Stomach (tissue), 4 donors: Measurements from ENCODE around the gene RPL13A.

Source experiments
- CTCF ChIP-seq, 7 experiments: fragments of 450-650 bp in 4 of 7; fragments of 200-600 bp in 3 of 7; sonication (generic) in 3 of 7; IDR thresholded peaks; one replicate each; pipeline ENCODE4 v1.5.1; 2016 to 2019; ENCODE audit warnings: antibody characterized with exemption in 7 of 7, control low read depth in 2 of 7, mild to moderate bottlenecking in 1 of 7
- POLR2A ChIP-seq, 4 donors: fragments of 450-650 bp; IDR thresholded peaks; one replicate each; pipeline ENCODE4 v1.6.1; 2016; ENCODE audit warnings: antibody characterized with exemption in 4 of 4, control low read depth in 2 of 4, mild to moderate bottlenecking in 1 of 4, moderate library complexity in 1 of 4

DNA sequence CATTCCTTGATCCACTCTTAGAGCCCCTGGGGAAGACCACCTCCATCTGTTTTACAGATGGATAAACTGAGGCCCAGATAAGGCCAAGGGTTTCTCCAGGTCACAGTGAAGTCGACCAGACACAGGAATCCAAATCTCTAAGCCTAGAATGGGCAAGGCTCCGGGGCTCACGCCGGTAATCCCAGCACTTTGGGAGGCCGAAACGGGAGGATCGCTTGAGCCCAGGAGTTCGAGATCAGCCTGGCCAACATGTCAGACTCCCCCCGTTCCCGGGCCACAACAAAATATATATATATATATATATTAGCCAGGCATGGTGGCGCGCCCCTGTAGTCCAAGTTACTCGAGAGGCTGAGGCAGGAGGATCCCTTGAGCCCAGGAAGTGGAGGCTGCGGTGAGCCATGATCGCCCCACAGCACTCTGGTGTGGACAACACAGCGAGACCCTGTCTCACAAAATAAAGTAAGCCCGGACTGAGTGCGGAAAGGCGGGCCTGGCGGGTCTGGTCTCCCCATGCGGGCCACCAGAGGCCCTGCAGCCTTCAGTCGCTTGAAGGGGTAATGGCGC lies 615 bp upstream of the RPL13A start:
- no peak for TF ChIP-seq POLR2A (IDR thresholded peaks at IDR 0.05)
- no peak for TF ChIP-seq CTCF (IDR thresholded peaks at IDR 0.05)
